ENCODE data around the gene RFLNA.

RFLNA gene

GRCh38 chr12:124304314-124304790 lies 9.5 kb downstream of the RFLNA start:
- DNase-seq, result no peak

- no peak for DNase-seq
Measured at GRCh38 chr12:124305136-124305535, 10.2 kb downstream of the RFLNA start.

DNA sequence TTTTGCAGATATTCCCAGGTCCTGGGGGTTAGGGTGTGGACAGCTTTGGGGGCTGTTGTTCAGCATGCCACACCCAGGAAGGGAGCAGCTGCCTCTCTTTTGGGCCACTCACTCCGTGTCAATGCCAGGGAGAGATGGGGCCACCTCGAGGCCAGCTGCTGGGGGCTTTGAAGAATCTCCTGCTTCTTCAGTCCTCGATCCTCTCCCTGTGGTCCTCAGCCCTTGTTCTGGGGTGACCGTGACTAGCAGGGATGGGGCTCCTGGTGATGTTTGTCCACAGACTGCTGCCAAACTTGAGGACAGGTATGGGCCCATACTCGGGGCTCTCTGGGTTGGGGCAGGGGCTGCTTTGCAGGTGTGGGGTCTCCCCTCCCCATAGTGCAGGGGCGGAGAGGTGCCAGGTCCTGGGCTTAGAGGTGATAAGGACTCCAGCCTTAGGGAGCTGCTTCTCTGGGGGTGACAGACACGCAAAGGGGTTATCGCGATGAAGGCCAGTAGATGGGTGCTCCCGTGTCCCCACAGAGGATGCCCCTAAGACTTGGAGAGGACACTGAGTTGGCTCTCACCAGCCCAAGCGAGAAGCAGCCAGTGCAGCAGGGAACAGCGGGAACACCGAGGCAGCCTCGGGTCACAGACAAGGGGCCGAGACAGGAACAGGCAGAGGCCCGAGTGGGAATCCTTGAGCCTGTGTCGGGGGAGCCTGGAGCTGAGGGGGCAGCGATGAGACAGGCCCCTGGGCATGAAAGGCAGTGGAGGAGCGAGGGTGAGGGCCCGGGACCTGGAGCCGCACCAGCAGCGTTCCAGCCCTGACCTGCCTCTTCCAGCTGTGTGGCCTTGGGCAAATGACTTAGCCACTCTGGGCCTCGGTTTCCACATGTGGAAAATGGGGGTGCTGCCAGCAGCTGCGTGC lies 11.1 kb downstream of the RFLNA start:
- DNase-seq, result no peak

GRCh38 chr12:124306686-124307555 lies 12.0 kb downstream of the RFLNA start:
- no peak for DNase-seq

- DNase-seq, result no peak
Measured at GRCh38 chr12:124307556-124307825, 12.6 kb downstream of the RFLNA start.

DNA sequence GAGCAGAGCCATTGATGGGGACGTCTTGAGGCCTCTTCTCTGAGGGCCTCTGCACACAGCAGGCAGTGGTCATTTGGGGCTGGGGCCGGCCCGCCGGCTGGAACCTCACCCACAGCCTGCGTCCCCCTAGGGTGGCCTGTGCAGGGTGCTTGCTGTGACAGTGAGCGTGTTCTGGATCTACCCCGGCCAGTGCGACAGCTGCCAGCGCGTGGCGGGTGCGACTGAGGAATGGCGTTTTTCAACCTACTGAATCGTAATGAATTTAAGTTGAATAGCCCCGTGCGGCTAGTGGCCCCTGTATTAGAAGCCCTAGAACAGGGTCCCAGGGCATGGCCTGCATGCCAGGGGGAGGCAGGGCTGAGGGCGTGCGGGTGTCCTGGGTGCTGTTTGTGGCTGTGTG lies 13.8 kb downstream of the RFLNA start:
- no peak for DNase-seq

- DNase-seq, result no peak
Measured at GRCh38 chr12:124309231-124309630, 14.3 kb downstream of the RFLNA start.

DNA sequence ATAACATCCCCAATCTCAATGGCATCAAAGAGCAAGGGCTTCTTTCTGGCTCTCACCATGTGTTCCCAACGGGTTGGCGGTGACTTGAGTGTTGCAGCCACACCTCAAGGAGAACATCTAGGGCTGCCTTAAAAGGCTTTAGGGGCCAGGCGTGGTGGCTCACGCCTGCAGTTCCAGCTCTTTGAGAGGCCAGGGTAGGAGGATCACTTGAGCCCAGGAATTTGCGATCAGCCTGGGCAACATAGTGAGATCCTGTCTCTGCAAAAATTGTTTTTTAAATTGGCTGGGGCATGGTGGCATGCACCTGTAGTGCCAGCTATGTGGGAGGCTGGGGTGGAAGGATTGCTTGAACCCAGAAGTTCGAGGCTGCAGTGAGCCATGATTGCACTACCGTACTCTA lies 14.9 kb downstream of the RFLNA start:
- no peak for DNase-seq

DNA sequence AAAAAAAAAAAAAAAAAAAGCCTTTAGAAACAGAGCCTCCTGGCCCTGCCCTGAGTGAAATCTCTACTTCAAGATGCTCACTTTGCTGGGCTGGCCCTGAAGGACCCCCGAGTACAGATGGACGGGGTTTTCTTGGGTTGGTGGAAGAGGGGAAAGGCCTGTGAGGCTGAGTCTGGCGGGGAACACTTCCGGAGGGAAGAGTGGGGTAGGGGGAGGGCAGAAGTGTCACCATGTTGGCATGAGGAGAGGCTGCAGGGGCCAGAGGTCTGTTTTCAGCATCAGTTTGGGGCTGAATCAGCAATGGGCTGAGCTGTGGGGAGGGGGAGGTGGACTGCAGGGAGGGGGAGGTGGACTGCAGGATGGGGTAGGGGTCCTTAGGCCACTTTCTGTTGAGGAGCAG lies 15.3 kb downstream of the RFLNA start:
- no peak for DNase-seq

GRCh38 chr12:124310785-124311184 lies 15.9 kb downstream of the RFLNA start:
- DNase-seq, result no peak

GRCh38 chr12:124311292-124312109 lies 16.6 kb downstream of the RFLNA start:
- no peak for DNase-seq

GRCh38 chr12:124312601-124313000 lies 17.7 kb downstream of the RFLNA start:
- DNase-seq, result no peak

- DNase-seq, result no peak
Measured at GRCh38 chr12:124314207-124314606, 19.3 kb downstream of the RFLNA start.

GRCh38 chr12:124314766-124315165 lies 19.9 kb downstream of the RFLNA start:
- no peak for DNase-seq

GRCh38 chr12:124315372-124316044 lies 20.6 kb downstream of the RFLNA start:
- no peak for DNase-seq

DNA sequence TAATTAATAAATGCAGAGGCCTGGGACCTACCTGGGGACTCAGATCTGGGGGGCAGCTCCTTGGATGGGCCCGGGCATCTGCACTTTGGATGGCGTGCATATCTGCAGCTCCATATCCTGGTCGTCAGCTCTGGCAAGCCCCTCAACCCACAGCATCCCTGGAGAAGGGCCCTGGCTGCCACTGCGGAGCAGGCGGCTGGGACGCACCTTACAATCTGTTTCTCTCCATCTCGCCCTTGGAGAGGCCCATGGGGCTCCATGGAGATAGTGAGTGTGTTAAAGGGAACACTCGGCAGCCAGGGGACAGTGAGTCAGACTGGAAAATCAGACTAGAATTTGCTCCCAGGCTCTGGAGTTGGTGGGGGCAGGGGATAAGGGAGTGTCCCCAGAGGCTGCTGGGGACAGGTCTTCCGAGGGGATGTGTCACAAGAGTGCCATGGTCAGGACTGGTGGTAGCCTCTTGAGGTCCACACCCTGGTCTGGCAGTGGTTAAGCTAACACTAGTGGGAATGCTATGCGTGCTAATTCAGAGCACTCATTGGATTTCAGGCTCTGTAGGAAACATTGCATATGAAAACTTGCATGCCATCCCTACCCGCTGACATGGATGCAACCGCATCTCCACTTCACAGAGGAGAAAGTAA lies 21.5 kb downstream of the RFLNA start:
- DNase-seq, result no peak

- no peak for DNase-seq
Measured at GRCh38 chr12:124317400-124317799, 22.5 kb downstream of the RFLNA start.

- DNase-seq, result no peak
Measured at GRCh38 chr12:124318278-124319020, 23.6 kb downstream of the RFLNA start.

- DNase-seq, result no peak
Measured at GRCh38 chr12:124319368-124320050, 24.6 kb downstream of the RFLNA start.

DNA sequence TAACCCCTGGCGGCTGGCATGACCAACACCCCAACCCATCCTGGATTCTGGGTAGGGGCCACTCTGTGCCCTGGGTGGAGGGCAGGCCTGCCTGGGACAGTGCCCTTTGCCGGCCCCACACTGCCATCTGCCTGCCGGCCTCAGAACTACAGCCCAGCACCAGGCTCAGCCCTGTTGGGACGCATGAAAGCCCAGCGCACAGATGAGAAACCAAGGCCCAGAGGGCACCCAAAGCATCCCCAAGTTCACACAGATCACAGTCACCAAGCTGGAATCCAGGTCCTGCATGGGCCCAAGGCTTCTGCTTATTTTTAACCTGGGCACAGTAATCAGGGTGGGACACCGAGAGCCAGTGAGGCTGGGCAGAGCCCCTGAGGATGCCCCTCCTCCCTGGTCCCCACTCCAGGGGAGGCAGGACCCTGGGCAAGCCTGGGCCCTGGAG lies 26.2 kb downstream of the RFLNA start:
- no peak for DNase-seq
